ENCODE results near the gene PROKR2. TPM values are rescaled to one million over a fixed set of nuclear protein-coding genes. Genes with fewer than 3 reads are reported as not detected.

The PROKR2 gene
- total RNA-seq, 1 experiment from 2014 or later: not detected

DNA sequence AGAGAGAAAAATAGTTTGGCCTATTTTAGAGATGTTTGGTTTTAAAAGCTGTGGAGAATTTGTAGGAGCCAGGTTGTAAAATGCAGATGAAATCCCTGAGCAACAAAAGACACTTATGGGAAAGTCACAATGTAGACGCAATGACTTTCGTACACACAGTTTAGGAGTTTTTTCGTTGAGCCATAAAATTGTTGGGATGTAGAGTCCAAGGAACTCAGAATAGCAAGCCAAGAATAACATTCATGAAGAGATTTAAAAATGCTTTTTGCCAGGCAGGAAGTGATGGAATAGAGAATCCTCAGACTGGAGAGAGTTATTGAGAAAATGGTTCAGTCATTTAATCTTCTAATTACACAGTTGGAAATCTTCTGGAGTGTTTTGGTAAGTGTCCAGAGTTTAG lies 11.5 kb upstream of the PROKR2 start:
- Histone ChIP-seq H3K4me3 (no peak overlapping the region), H3K27ac (no peak overlapping the region)
- DNase-seq (ENCODE audit: low read depth in 1 of 2, low spot score in 2 of 2): no peak

DNA sequence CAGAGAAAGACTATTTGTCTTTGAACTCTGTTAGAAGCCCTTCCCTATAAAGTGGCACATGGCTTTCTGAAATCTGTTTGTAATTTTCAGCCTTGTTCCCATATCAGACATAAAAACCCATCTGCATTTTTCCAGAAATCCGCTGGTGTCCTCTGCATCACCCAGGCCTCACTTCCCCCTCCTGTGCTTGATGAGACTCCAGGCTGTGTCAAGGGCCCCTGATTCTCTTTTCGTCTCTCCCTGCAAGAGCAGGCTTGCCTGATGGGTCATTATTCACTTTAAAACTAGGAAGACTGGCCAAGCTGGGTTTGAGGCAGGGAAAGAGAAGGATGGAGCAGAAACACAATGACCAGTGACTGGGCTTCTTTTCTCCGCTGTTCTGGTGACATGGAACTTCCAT lies 10.6 kb upstream of the PROKR2 start:
- Histone ChIP-seq H3K36me3 (no peaks in the 10 kb centered on the region), H3K4me1 (replicated peaks) (no peaks in the 10 kb centered on the region), H3K9me3 (replicated peaks) (no peaks in the 10 kb centered on the region), H3K4me3 (no peak overlapping the region), H3K27ac (no peak overlapping the region), H3K27me3 (replicated peaks) (peaks cover 11% of the 10 kb centered on the region)
- DNase-seq (ENCODE audit: low read depth in 1 of 2, low spot score in 2 of 2): no peak

More for the DNA sequence above, 11.5 kb upstream of the PROKR2 start:
- Histone ChIP-seq H3K36me3 (no peaks in the 10 kb centered on the region), H3K9me3 (replicated peaks) (no peaks in the 10 kb centered on the region), H3K4me1 (replicated peaks) (no peaks in the 10 kb centered on the region), H3K27me3 (replicated peaks) (peaks cover 11% of the 10 kb centered on the region)

DNA sequence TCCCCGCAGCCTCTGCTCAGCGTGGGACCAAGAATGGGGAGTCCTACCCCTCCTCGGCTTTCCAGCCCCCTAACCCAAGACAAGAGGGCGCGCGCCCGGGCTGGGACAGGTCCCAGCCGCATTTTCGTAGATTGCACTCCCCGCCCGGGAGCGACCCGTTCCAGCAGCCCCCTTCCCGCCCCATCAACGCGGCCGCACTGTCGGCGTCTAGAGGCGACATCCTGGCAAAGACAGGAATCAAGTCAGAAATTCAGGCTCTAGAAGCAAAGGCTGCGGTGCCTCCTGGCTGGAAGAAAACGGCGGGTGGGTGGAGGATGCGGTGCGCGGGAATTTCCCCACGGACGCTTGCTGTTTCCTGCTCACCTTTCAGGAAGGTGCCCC lies 957 bp downstream of the PROKR2 start:
- Histone ChIP-seq H3K9me3 (replicated peaks) (0 out of 2 replicates have a peak, but pooled peaks cover 2% of the 10 kb centered on the region), H3K36me3 (no peaks in the 10 kb centered on the region), H3K4me1 (replicated peaks) (no peaks in the 10 kb centered on the region), H3K4me3 (no peak overlapping the region), H3K27ac (no peak overlapping the region), H3K27me3 (replicated peaks) (peaks cover 31% of the 10 kb centered on the region)
- DNase-seq (ENCODE audit: low read depth in 1 of 2, low spot score in 2 of 2): no peak

DNA sequence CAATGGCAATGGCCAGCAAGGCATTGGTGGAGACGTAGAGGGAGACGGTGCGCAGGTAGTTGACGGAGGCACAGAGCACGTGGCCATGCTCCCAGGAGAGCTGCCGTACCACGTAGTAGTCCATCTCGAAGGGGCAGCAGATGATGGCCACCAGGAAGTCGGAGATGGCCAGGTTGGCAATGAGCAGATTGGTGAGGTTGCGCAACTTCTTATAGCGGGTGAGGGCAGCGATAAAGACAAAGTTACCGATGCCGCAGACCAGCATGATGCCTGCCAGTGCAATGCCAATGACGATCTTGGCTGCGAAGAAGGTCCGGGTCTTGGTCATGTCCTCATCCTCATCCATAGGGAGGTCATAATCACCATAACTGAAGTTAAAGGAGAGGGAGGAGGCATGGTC lies 2.8 kb downstream of the PROKR2 start:
- Histone ChIP-seq H3K27me3 (replicated peaks) (peaks cover 31% of the 10 kb centered on the region), H3K4me1 (replicated peaks) (no peaks in the 10 kb centered on the region), H3K27ac (no peak overlapping the region), H3K9me3 (replicated peaks) (peaks cover 2% of the 10 kb centered on the region; the same call in 1 of the 2 replicates), H3K36me3 (no peaks in the 10 kb centered on the region), H3K4me3 (no peak overlapping the region)
- DNase-seq (ENCODE audit: low read depth in 1 of 2, low spot score in 2 of 2): no peak

DNA sequence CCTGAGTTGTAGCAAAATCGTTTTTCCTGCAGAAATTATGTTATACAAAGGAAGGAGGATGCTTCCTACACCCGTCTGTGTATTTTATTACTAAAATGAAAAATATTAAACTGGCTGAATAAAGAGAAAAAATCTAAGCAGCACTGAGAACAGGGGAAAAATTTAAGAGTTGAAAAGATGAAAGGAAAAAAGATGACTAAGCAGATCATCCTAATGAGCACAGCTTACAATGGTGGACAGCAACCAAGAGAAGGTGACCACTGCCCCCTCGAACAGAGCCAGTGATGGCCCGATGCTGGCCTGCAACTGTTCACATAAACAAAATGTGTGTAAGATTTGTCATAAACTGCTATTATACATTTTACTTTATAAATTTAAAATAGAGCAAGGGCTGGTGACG lies 4.2 kb downstream of the PROKR2 start:
- Histone ChIP-seq H3K27me3 (replicated peaks) (peaks cover 26% of the 10 kb centered on the region), H3K4me1 (replicated peaks) (no peaks in the 10 kb centered on the region), H3K9me3 (replicated peaks) (peaks cover 2% of the 10 kb centered on the region; the same call in 1 of the 2 replicates), H3K27ac (no peak overlapping the region), H3K4me3 (no peak overlapping the region), H3K36me3 (no peaks in the 10 kb centered on the region)
- DNase-seq (ENCODE audit: low read depth in 1 of 2, low spot score in 2 of 2): no peak

DNA sequence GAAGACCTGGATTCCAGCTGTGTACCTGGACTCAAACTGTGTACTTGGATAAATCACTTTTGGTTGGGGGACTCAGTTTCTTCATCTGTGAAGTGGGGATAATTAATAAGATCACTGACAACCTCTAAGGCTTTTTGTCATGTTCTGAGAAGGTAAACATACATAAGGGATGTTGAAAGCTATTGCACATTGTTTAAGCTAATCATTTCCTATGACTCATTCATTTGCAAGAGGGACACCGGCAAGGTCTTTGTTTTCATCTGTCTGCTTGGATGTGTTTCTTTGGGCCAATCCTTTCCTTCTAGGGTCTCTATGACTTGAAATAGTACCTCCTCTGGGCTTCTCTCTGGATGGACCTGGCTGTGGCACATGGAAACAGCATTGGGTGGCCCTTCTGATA lies 6.8 kb downstream of the PROKR2 start:
- Histone ChIP-seq H3K4me3 (no peak overlapping the region), H3K9me3 (replicated peaks) (no peaks in the 10 kb centered on the region; the same call in 1 of the 2 replicates), H3K36me3 (no peaks in the 10 kb centered on the region), H3K27me3 (replicated peaks) (0 out of 2 replicates have a peak, but pooled peaks cover 3% of the 10 kb centered on the region), H3K4me1 (replicated peaks) (no peaks in the 10 kb centered on the region), H3K27ac (no peak overlapping the region)
- no peak for DNase-seq (ENCODE audit: low read depth in 1 of 2, low spot score in 2 of 2)

DNA sequence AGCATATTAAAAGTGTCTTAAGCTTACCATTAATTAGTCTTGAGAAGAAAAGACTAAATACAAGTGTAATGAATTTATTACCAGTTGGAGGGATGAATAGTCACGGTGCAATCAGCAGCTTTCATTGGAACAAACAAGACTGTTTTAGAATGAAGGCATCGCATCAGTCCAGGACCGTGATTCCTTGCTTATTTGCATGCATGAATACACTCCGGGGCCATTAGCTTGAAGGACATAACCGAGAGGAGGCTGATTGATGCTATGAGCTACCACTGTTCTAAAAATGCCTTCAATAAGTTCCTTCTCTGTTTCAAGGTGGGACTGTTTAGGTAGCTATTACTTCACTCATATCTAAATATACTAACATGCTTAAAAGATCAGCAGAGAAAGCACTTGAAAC lies 17.9 kb downstream of the PROKR2 start:
- H3K4me3 ChIP-seq: no peak overlapping the region
- no peak overlapping the region for H3K27ac ChIP-seq
- H3K9me3 ChIP-seq (replicated peaks): no peaks in the 10 kb centered on the region

DNA sequence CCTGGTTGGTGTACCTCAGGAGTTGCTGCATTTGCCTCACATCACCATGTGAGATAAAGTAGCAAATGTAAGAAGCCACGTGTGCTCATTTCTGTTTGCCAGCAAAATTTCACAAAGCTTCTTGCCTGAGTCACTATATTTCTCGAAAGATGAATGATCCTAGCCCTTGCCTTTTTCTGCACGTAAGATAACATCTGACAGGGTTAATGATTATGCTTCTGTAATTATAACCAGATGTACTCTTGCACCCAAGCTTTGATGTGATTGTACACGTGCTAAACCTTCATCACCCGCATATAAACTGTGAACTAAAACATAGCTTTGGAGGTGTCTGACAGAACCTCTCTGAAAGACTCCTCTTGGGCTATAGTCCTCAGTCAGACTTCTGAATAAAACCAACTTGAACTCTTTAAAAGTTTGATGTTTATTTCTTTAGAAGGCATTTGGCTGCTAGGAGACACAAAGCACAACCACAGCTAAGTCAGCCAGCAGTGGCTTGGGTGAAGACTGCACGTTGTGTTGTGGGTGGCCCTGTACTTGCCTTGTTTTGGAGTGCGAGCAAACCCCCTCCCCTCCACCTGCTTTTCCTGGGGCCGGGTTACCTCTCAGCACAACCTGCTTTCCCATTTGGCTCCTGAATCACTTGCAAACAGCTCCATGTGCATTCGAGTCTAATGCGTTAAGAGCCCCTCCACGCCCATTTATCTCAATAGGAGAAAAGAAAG lies 19.3 kb downstream of the PROKR2 start:
- no peaks in the 10 kb centered on the region for H3K4me1 ChIP-seq (replicated peaks)
- peaks cover 6% of the 10 kb centered on the region; the same call in 1 of the 2 replicates for H3K27me3 ChIP-seq (replicated peaks)
- H3K9me3 ChIP-seq (replicated peaks): no peaks in the 10 kb centered on the region
- H3K4me3 ChIP-seq: no peak overlapping the region
- no peaks in the 10 kb centered on the region for H3K36me3 ChIP-seq
- DNase-seq (ENCODE audit: low read depth in 1 of 2, low spot score in 2 of 2): no peak
- H3K27ac ChIP-seq: no peak overlapping the region

More for the DNA sequence above, 17.9 kb downstream of the PROKR2 start:
- Histone ChIP-seq H3K27me3 (replicated peaks) (peaks cover 6% of the 10 kb centered on the region; the same call in 1 of the 2 replicates), H3K4me1 (replicated peaks) (no peaks in the 10 kb centered on the region), H3K36me3 (no peaks in the 10 kb centered on the region)
- no peak for DNase-seq (ENCODE audit: low read depth in 1 of 2, low spot score in 2 of 2)

DNA sequence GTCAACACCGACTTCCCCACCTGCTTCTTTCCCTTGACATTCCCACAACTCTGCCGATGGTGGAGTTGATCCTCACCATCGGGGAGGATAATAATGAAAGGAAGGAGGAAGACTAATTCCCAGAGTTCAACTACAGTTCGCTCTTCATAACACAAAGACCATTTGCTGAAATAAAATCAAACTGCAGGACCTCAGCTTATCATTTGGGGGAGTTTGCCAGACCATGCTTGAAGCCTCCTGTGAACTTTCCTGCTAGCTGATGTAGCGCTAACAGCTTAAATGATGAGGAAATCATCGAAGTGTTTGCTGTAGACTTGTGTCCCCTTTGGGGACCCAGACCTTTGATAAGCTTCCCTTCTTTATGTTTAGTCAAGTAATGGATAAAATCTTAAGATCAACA lies 26.2 kb downstream of the PROKR2 start:
- no peak for DNase-seq (ENCODE audit: low read depth in 1 of 2, low spot score in 2 of 2)
- Histone ChIP-seq H3K36me3 (no peaks in the 10 kb centered on the region), H3K9me3 (replicated peaks) (no peaks in the 10 kb centered on the region), H3K27ac (no peak overlapping the region), H3K27me3 (replicated peaks) (no peaks in the 10 kb centered on the region), H3K4me3 (no peak overlapping the region), H3K4me1 (replicated peaks) (no peaks in the 10 kb centered on the region)

DNA sequence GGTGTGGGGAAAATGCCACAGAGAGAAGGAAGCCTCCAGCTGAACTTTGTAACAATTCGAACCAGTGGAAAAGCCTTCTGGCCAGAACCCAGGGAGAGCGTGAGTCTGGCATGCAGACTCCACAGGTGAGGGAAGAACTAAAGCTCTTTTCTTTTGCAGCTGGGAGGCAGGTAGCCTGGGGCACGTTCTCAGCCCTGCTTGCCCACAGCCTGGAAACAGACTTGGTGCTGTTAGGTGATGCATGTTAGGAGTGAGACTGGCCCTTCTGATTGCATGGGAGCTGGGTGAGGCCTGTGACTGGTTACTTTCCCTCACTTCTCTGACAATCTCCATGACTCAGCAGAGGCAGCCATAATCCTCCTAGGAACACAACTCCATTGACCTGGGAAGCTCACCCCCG lies 34.2 kb downstream of the PROKR2 start:
- H3K4me3 ChIP-seq: no peak overlapping the region
- H3K27ac ChIP-seq: no peak overlapping the region
- H3K27me3 ChIP-seq (replicated peaks): 0 out of 2 replicates have a peak, but pooled peaks cover 2% of the 10 kb centered on the region
- no peaks in the 10 kb centered on the region for H3K9me3 ChIP-seq (replicated peaks)
- DNase-seq (ENCODE audit: low read depth in 1 of 2, low spot score in 2 of 2): no peak
- H3K36me3 ChIP-seq: no peaks in the 10 kb centered on the region
- no peaks in the 10 kb centered on the region for H3K4me1 ChIP-seq (replicated peaks)

DNA sequence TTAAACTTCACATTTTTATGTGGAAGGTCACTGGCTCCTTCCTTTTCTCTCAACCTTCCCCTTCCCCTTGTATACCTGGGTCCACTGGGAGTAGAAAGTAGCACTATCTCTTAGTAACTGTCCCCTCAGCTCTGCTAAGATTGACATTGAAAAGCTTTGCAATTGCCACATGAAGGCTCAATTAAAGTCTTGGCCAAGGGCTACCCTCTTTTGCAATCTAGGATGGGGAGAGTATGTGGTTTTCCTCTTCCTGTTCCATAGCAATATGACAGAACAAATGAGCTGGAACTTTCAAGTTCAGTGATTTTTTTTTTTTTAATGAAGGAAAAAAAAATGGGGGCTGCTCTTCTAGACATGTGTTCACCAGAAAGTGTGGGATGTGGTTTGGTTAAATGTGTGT lies 37.1 kb downstream of the PROKR2 start:
- no peaks in the 10 kb centered on the region for H3K4me1 ChIP-seq (replicated peaks)
- no peaks in the 10 kb centered on the region for H3K9me3 ChIP-seq (replicated peaks)
- DNase-seq (ENCODE audit: low read depth in 1 of 2, low spot score in 2 of 2): no peak
- no peaks in the 10 kb centered on the region for H3K36me3 ChIP-seq
- H3K27ac ChIP-seq: no peak overlapping the region
- H3K4me3 ChIP-seq: no peak overlapping the region
- H3K27me3 ChIP-seq (replicated peaks): 0 out of 2 replicates have a peak, but pooled peaks cover 2% of the 10 kb centered on the region

DNA sequence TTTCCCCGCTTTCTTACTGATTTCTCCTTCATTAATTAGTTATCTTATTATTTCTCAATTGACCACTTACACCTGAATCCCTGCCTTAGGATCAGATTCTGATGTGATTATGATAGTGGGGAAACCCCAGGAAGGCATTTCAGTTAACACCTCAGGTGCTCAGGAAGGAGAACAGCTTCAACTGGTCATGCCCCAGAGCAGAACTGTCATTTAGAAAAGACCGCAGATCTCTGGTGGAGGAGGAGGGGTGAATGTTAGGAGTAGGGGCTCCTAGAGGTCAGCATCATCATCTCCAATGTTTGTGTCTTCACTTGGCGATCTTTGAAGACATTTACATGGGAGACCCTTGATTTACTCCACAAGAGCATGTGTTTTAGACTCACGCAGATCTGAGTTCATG lies 44.5 kb downstream of the PROKR2 start:
- Histone ChIP-seq H3K27me3 (replicated peaks) (peaks cover 10% of the 10 kb centered on the region; the same call in 1 of the 2 replicates), H3K36me3 (no peaks in the 10 kb centered on the region), H3K4me1 (replicated peaks) (no peaks in the 10 kb centered on the region), H3K9me3 (replicated peaks) (no peaks in the 10 kb centered on the region), H3K4me3 (no peak overlapping the region), H3K27ac (no peak overlapping the region)
- no peak for DNase-seq (ENCODE audit: low read depth in 1 of 2, low spot score in 2 of 2)

DNA sequence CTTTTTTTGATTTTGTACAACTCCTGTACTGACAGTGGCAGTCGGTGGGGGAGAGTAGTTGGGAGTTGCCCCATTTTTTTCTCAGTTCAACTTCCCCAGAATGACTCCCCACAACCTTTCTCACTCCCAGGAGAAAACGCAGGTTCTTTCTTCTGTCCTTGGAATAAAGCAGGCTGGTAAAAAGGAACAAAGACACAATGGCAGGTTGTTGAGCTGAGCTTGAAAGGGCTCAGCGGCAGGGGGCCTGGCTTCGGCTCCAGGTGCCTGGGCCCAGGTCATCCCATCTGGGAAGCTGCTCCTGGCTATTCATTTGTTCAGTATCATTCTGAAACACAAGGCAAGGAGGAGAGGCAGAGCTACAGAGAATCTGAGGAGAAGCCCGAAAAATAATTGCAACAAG lies 46.2 kb downstream of the PROKR2 start:
- no peak for DNase-seq (ENCODE audit: low read depth in 1 of 2, low spot score in 2 of 2)
- no peak overlapping the region for H3K4me3 ChIP-seq
- H3K36me3 ChIP-seq: no peaks in the 10 kb centered on the region
- no peaks in the 10 kb centered on the region for H3K4me1 ChIP-seq (replicated peaks)
- H3K27ac ChIP-seq: no peak overlapping the region
- H3K9me3 ChIP-seq (replicated peaks): no peaks in the 10 kb centered on the region
- H3K27me3 ChIP-seq (replicated peaks): peaks cover 14% of the 10 kb centered on the region

DNA sequence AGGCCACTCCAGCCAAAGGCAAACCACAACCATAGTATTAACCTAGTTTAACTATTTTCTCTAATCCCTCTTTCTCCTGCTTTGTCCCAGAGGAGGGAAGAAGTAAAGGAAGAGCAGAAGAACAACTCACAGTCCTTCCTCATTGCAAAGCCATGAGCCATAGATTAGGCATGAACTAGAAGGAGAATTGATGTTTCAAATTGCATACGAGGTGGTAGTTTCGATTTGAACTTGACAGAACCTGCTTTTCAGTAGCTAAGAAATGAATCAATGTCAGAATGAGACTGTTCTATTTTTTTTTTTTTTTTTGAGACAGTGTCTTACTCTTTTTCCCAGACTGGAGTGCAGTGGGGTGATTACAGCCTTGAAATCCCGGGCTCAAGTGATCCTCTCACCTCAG lies 48.3 kb downstream of the PROKR2 start:
- no peaks in the 10 kb centered on the region for H3K4me1 ChIP-seq (replicated peaks)
- H3K4me3 ChIP-seq: no peak overlapping the region
- no peaks in the 10 kb centered on the region for H3K9me3 ChIP-seq (replicated peaks)
- no peak for DNase-seq (ENCODE audit: low read depth in 1 of 2, low spot score in 2 of 2)
- H3K27me3 ChIP-seq (replicated peaks): peaks cover 25% of the 10 kb centered on the region
- H3K36me3 ChIP-seq: no peaks in the 10 kb centered on the region
- H3K27ac ChIP-seq: no peak overlapping the region

DNA sequence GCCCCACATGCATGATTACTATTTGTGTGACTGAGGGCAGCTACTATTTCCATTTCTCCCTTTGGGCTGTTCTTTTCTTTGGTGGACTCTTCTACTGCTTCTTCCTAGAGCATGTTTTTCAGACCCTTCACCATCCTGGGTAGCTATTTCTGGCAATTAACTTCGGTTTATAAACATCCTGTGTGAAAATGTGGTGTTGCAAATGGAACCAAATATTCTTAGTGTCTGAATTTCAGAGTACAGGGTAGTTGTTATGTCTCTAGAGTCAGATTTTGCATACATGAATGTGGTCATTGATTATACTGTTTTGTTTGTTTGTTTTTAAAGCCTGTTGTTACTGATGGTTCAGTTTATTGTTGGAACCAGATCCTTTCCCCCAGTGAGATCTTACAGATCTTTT lies 49.7 kb downstream of the PROKR2 start:
- no peaks in the 10 kb centered on the region for H3K4me1 ChIP-seq (replicated peaks)
- H3K36me3 ChIP-seq: no peaks in the 10 kb centered on the region
- H3K4me3 ChIP-seq: no peak overlapping the region
- DNase-seq (ENCODE audit: low read depth in 1 of 2, low spot score in 2 of 2): no peak
- H3K9me3 ChIP-seq (replicated peaks): no peaks in the 10 kb centered on the region
- H3K27ac ChIP-seq: no peak overlapping the region
- H3K27me3 ChIP-seq (replicated peaks): peaks cover 25% of the 10 kb centered on the region

Data from SJSA1 (cell line).